ENCODE measurements around the gene SH3TC1.

- TF ChIP-seq CTCF (IDR thresholded peaks at IDR 0.05; ENCODE audit: low read depth, low read length) (no peak), EZH2phosphoT487 (IDR thresholded peaks at IDR 0.05; ENCODE audit: low read depth) (no peak)
Measured at GRCh38 chr4:8220661-8221450, 21.8 kb downstream of the SH3TC1 start.
